Measurements from ENCODE around the gene FUT8.

Gene FUT8

GRCh38 chr14:65496178-65496993, 83.9 kb downstream of the FUT8 start:
- DNase-seq: no peak

- DNase-seq: no peak
These were observed 86.6 kb downstream of the FUT8 start for GRCh38 chr14:65499138-65499537.

DNA sequence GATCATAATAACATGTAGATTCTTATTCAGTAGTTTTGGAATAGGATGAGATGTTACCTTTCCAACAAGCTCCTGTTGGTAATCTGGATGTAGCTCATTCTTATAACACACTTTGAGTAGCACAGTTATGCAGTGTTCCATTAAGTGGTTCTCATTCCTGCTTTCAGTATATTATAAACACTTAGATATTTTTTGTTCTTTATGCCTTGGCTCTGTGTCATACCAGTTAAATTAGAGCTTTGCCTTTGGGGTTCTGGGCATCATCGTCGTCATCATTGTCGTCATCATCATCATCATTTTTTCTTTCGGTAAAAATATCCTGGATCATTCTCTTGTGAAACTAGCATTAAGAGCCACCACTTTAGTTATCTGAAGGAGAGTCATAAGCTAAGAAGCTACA, 87.5 kb downstream of the FUT8 start:
- no peak for DNase-seq

DNA sequence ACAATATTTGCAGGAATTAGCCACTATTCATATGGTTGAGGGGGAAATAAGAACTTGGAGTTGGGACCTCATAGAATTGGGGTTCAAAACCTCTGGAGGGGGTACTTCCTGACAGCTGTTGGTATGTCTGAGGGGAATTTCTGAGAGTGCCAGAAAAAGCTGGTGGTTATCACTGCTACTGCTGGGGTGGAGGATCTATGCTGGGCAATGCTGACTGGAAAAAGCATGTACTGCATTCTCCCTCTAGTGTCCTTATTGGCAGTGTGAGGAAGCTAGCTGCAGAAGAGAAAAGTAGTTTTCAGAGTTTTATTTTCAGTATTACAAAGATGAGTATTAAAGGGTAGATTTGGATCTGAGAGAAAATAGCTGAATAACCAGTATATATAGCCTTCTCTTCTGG, 88.8 kb downstream of the FUT8 start:
- no peak for DNase-seq

GRCh38 chr14:65502676-65503124, 90.2 kb downstream of the FUT8 start:
- no peak for DNase-seq

GRCh38 chr14:65503771-65504170, 91.2 kb downstream of the FUT8 start:
- DNase-seq: no peak

GRCh38 chr14:65506801-65507200, 94.3 kb downstream of the FUT8 start:
- DNase-seq: no peak

- no peak for DNase-seq
These were observed 97.3 kb downstream of the FUT8 start for GRCh38 chr14:65509842-65510241.

GRCh38 chr14:65513671-65514070, 101.1 kb downstream of the FUT8 start:
- DNase-seq: no peak

DNA sequence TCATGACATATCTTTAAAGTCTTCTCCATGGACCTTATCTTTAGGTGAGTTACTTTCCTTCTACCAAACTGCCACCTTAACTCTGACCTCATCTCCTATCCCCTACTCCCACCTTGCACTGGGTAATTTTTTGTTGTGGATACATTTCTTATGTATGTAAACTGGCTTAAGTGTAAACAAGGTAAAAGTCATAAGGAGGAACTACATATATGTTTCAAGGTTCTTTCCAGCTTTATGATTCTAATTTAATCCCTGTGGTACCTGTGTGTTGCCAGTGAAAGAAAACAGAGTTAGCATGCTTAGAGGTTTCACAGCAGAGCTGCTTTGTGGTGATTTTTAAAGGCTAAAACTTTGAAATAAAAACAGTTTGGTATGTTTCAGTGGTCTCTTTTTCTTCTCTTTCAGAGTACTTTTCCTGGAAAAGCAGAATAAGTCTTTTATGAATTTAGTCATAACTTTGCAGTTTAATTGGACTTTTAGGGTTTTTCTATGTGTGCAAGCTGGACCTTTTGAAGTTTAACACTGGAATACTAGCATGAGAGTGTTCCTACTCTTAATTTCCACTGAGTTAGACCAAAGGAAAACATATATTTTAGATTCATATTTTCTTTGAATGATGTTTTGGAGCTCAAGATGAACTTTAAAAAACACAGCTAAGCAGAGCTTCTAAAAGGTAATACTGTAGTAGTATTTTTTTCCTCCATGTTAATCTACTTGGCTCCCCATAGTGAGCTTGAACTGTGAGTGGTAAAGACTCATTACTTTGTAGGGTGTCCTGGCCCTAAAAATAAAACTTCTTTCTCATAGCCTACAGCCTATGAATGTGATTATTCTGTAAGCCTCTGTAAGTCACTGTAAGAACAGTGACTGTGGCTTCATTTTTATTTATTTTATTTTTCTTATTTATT, 105.4 kb downstream of the FUT8 start:
- no peak for DNase-seq

- no peak for DNase-seq
These were observed 115.5 kb downstream of the FUT8 start for GRCh38 chr14:65528069-65528468.

- no peak for DNase-seq
These were observed 118.6 kb downstream of the FUT8 start for GRCh38 chr14:65531148-65531547.

DNA sequence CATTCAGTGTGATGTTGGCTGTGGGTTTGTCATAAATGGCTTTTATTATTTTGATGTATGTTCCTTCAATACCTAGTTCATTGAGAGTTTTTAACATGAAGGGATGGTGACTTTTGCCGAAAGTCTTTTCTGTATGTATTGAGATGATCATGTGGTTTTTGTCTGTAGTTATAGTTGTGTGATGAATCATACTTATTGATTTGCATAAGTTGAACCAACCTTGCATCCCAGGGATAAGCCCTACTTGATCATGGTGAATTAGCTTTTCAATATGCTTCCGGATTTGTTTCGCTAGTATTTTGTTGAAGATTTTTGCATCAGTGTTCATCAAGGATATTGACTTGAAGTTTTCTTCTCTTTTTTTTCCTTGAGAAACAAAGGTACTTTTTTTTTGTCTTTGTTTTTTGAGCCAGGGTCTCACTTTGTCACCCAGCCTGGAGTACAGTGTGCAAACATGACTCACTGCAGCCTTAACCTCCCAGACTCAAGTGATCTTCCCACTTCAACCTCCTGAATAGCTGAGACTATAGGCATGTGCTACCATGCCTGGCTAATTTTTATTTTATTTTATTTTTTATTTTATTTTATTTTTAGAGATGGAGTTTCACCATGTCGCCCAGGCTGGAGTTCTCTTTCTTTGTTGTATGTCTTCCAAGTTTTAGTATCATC, 121.3 kb downstream of the FUT8 start:
- no peak for DNase-seq

DNA sequence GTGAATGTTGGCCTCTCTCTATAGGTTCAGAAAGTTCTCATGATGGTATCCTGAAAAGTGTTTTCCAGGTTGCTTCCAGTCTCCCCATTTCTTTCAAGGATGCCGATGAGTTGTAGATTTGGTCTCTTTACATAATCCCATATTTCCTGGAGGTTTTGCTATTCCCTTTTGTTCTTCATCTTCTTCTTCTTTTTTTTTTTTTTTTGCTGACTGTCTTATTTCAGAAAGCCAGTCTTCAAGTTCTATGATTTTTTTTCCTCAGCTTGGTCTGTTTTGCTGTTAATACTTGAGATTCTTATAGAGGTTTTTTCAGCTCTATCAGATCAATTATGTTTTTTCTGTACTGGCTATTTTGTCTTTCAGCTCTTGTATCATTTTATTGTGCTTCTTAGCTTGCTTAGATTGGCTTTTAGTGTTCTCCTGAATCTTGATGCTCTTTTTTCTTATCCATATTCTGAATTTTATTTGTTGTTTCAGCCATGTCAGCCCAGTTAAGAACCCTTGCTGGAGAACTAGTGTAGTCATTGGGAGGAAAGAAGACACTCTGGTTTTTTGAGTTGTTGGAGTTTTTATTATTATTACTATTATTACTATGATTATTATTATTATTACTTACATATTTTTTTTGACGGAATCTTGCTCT, 124.4 kb downstream of the FUT8 start:
- no peak for DNase-seq

GRCh38 chr14:65548878-65549277, 136.3 kb downstream of the FUT8 start:
- DNase-seq: no peak

GRCh38 chr14:65549429-65549828, 136.9 kb downstream of the FUT8 start:
- no peak for DNase-seq

DNA sequence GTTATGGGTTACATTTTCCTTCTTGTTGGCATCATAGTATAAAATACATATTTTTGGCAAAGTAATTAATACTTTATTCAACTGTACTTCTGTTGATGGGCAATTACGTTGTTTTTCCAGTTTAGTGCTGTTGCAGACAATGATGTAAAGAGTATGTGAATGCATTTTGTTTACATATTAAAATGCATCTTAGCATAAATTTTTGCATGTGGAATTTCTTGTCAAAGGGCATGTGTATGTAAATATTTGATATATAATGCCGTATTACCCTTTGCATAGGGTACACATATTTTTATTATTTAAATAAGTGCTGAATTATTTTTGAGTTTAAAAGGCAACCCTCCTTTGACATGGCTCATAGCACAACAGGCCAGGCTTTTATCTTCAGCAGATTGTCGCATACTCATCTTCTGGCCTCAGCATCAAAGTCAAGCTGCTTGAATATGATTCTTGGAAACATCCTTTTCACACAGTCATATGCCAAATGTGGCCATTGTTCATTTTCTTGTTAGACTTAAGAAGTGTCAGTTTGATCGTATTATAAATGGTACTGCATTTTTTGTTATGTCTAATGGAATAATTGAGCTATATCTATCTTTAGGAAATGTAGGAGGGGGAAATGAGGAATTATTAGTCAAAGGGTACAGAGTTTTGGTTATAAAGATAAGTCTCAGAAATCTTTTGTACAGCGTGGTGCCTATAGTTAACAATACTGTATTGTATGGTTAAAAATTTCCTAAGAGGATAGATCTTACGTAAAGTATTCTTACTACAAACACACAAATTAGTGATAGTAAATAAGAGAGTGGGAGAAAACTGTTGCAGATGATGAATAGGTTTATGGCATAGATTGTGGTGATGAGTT, 138.5 kb downstream of the FUT8 start:
- no peak for DNase-seq

DNA sequence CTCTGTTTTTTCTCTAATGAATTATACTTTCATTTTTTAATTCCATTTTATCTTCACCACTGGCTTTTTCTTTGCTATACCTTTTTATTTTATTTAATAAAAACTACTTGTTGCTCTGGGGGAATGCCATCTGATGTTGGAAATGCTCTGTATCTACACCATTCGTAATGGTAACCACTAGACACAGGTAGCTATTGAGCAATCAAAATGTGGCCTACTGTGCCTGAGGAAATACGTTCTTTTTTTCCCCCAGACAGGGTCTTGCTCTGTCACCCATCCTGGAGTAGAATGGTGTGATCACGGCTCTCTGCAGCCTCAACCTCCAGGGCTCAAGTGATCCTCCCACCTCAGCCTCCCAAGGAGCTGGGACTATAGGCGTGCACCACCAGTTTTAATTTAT, 140.2 kb downstream of the FUT8 start:
- DNase-seq: no peak

GRCh38 chr14:65554837-65555236, 142.3 kb downstream of the FUT8 start:
- no peak for DNase-seq

DNA sequence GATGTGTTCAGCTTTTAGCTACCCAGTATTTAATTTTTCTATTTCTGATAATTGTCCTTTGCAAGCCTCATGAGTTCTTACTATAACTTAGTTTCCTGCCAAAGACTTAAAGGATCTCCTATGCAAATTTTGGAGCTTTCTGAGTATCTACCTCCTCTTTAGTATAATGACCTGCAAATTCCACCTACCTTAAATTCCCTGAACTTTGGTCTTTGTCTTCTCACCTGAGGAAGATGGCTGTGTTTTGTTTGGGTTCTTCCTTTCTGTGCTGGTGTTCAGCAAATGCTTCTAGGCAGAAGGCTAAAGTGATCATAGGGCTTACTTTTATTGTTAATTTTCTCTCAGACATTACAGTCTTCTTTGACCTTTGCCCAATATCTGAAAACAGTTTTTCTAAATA, 142.8 kb downstream of the FUT8 start:
- DNase-seq: no peak

DNA sequence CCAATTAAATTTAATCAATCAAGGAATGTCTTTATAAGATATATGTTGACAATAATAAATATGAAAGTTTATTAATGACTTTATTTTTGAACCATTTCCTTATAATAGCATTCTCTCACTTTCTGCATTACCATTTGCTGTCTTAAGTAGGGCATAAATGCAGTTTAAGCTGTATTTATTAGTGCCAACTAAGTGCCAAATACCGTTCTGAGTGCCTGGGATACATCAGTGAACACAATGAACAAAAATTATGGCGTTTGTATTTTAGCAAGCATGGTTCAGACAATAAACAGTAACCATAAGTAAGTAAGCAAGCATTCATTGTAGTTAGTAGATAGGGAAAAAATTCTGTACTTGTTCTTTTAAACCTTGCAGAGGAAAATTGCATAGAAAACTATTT, 145.8 kb downstream of the FUT8 start:
- no peak for DNase-seq
